Measurements from ENCODE around the gene C2CD4C. TPM values are rescaled to one million over a fixed set of nuclear protein-coding genes. Genes with fewer than 3 reads are reported as not detected.

The C2CD4C gene
- total and polyA plus RNA-seq, 2 donors from 2014 or later = 0.99 to 1.9 TPM

DNA sequence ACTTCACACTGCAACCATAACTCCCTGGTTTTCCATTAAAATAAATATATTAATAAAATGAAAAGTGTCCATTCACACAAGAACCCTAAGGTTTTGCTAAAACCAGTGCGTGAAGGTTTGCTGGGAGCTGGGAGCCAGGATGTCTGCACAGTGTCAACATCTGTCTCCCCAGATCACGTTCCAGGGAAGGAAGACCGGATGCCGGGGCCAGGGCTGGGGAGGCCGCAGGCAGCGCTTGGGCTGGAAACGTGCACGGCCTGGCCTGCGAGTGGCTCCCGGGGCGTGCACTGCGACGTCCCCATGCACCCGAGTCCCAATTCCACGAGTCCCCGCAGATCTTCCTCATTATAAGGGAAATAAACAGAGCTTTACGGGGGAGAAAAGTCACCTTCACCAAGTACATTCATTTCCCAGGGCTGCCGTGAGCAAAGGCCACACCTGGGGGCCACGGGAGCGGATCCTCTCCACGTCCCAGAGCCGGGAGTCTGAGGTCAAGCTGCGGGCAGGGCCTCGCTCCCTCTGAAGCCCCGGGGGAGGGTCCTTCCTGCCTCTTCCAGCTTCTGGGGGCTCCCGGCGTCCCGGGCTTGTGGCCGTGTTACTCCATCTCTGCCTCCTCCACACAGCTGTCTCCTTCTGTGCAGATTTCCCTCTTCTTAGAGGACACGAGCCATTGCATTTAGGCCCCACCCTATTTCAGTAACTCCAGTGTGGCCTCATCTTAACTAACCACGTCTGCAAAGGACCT lies 39.0 kb upstream of the C2CD4C start:
- Histone ChIP-seq H3K9me3 (ENCODE audit: control insufficient read depth in 2 of 3, insufficient read depth in 1 of 3, low read length in 3 of 3) (no peaks in the 10 kb centered on the region), H3K27ac (ENCODE audit: low read depth in 2 of 2, low read length in 2 of 2) (no peak overlapping the region), H3K9ac (ENCODE audit: low read length in 3 of 3) (no peak overlapping the region), H3K36me3 (ENCODE audit: control insufficient read depth in 2 of 3, insufficient read depth in 3 of 3, low read length in 3 of 3) (no peaks in the 10 kb centered on the region), H3K4me3 (ENCODE audit: low read length in 3 of 3) (no peak overlapping the region), H3K4me1 (ENCODE audit: control insufficient read depth in 2 of 3, insufficient read depth in 2 of 3, low read depth in 1 of 3, low read length in 3 of 3) (no peaks in the 10 kb centered on the region), H3K27me3 (ENCODE audit: control insufficient read depth, insufficient read depth, low read length) (no peaks in the 10 kb centered on the region)
- TF ChIP-seq, protein P1, sequence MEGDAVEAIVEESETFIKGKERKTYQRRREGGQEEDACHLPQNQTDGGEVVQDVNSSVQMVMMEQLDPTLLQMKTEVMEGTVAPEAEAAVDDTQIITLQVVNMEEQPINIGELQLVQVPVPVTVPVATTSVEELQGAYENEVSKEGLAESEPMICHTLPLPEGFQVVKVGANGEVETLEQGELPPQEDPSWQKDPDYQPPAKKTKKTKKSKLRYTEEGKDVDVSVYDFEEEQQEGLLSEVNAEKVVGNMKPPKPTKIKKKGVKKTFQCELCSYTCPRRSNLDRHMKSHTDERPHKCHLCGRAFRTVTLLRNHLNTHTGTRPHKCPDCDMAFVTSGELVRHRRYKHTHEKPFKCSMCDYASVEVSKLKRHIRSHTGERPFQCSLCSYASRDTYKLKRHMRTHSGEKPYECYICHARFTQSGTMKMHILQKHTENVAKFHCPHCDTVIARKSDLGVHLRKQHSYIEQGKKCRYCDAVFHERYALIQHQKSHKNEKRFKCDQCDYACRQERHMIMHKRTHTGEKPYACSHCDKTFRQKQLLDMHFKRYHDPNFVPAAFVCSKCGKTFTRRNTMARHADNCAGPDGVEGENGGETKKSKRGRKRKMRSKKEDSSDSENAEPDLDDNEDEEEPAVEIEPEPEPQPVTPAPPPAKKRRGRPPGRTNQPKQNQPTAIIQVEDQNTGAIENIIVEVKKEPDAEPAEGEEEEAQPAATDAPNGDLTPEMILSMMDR (IDR thresholded peaks at IDR 0.05; ENCODE audit: borderline replicate concordance, extremely low read depth, insufficient read depth) = no peak
- peak; percentile 67 to 83 (median 74) for DNase-seq
- no peak for FAIRE-seq
- intact Hi-C loops (cut with DNase I) = no loop called here

DNA sequence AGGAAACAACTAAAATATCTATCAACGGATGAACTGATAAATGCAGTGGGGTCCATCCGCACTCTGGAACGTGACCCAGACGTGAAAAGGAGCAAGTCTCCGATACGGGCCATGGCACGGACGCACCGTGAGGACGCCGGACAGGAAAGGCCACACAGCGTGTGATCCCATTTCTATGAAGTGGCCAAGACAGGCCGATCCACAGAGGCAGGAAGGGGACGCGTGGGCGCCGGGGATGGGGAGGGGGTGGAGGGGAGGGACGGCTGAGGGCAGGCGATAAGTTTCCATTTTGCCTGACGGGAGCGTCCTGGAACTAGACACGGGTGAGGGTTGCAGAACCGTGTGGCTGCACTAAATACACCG lies 38.1 kb upstream of the C2CD4C start:
- TF ChIP-seq, protein P1 (IDR thresholded peaks at IDR 0.05; ENCODE audit: borderline replicate concordance, extremely low read depth, insufficient read depth) = no peak
- H3K4me3 ChIP-seq (ENCODE audit: low read length in 3 of 3) = no peak overlapping the region
- DNase-seq (no peak), FAIRE-seq (no peak)
- intact Hi-C loops (cut with DNase I) = no loop called here
- H3K27me3 ChIP-seq (ENCODE audit: control insufficient read depth, insufficient read depth, low read length) = no peaks in the 10 kb centered on the region
- no peaks in the 10 kb centered on the region for H3K9me3 ChIP-seq (ENCODE audit: control insufficient read depth in 2 of 3, insufficient read depth in 1 of 3, low read length in 3 of 3)
- no peaks in the 10 kb centered on the region for H3K36me3 ChIP-seq (ENCODE audit: control insufficient read depth in 2 of 3, insufficient read depth in 3 of 3, low read length in 3 of 3)
- H3K4me1 ChIP-seq (ENCODE audit: control insufficient read depth in 2 of 3, insufficient read depth in 2 of 3, low read depth in 1 of 3, low read length in 3 of 3) = no peaks in the 10 kb centered on the region
- no peak overlapping the region for H3K27ac ChIP-seq (ENCODE audit: low read depth in 2 of 2, low read length in 2 of 2)
- H3K9ac ChIP-seq (ENCODE audit: low read length in 3 of 3) = no peak overlapping the region

DNA sequence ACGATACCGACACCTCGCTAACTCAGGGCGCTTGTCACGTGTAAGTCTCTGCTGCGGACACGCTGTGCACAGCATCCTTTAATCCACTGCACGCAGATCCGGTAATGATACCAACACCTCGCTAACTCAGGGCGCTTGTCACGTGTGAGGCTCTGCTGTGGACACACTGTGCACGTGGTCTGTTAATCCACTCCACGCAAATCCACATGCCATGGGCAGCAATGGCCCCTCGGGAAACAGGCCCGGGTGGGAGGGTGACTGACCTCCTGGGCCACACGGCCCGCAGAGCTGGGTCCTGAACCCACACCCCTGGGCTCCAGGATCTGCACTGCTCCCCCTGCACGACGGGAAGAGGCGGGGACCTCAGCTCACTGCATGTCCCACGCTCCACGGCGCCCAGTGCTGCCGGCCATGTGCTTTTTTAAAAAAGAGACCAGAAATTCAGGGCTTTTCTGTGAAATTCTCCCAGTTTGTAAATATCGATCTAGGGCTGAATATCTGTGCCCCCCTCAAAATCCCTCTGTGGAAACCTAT lies 35.8 kb upstream of the C2CD4C start:
- FAIRE-seq (no peak), DNase-seq (no peak)
- Histone ChIP-seq H3K36me3 (ENCODE audit: control insufficient read depth in 2 of 3, insufficient read depth in 3 of 3, low read length in 3 of 3) (no peaks in the 10 kb centered on the region), H3K27ac (ENCODE audit: low read depth in 2 of 2, low read length in 2 of 2) (no peak overlapping the region), H3K9ac (ENCODE audit: low read length in 3 of 3) (no peak overlapping the region), H3K9me3 (ENCODE audit: control insufficient read depth in 2 of 3, insufficient read depth in 1 of 3, low read length in 3 of 3) (no peaks in the 10 kb centered on the region), H3K27me3 (ENCODE audit: control insufficient read depth, insufficient read depth, low read length) (no peaks in the 10 kb centered on the region), H3K4me3 (ENCODE audit: low read length in 3 of 3) (no peak overlapping the region), H3K4me1 (ENCODE audit: control insufficient read depth in 2 of 3, insufficient read depth in 2 of 3, low read depth in 1 of 3, low read length in 3 of 3) (peaks cover 0 to 2% (median 0%) of the 10 kb centered on the region in 3 donors)
- TF ChIP-seq, protein P1 (IDR thresholded peaks at IDR 0.05; ENCODE audit: borderline replicate concordance, extremely low read depth, insufficient read depth) = no peak
- intact Hi-C loops (cut with DNase I) = no loop called here

All from kidney (tissue), 14 donors.